GM13977 (cell line): Measurements from ENCODE around the gene CHST8.
A peak's percentile ranks its signal among the peaks of the same experiment; 100 is the strongest.

Source experiments
- DNase-seq: peaks from one replicate; pipeline ENCODE4 v3.0.0; 2012; ENCODE audit warnings: low spot score
- CTCF ChIP-seq: IDR thresholded peaks from 2 replicates; pipeline ENCODE4 v1.5.1; 2012; ENCODE audit warnings: mild to moderate bottlenecking, control low read depth; ENCODE audit not compliant: insufficient read depth; ENCODE audit errors: extremely low read depth, missing control alignments
- in situ Hi-C: fragments of 300-500 bp; cut with MboI; formaldehyde crosslinking; loops from one replicate; pipeline ENCODE4 v1.12.0; 2022; ENCODE audit warnings: low sequenced_read_pairs, low pct_unique_long_range_greater_than_20kb, mixed read lengths, inconsistent platforms; ENCODE audit not compliant: unreplicated experiment

Gene CHST8

GRCh38 chr19:33629826-33630375 is 8.1 kb downstream of the CHST8 start:
- no peak for TF ChIP-seq CTCF
- in situ Hi-C loops, result no loop called here

DNA sequence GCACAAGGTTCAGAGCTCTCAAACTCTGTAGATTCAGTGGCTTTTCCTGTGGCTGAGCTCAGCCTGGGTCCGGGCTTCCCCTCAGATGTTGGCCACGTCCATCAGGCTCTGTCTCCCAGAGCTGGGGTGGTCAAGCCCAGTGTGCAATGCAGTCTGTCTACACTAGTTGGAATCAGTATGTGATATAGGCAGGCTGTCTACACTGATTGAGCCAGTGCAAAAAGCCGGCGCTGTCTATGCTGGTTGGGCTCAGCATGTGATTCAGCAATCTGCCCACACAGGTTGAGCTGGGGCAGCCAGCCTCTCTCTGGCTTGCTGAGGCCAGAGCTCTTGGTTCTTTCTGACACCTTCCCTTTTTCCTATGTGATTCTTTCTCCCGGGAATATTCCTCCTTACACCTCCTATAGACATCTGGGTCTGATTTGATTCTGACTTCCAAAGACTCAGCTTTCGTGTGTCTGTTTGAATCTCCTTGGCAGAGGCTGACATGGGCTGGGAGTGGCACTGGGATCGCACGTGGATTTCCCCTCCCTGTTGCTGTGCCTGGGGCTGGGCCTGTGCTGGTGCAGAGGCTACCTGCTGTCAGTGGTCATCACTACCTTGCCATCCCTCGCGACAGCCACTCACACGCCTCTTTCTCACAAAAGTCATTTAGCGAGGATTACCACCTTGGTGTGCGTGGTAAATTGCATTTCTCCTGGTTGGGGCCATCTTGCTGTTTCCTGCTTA is 9.3 kb downstream of the CHST8 start:
- in situ Hi-C loops, result no loop called here
- DNase-seq, result peak; percentile 5
- TF ChIP-seq CTCF, result no peak

More at GRCh38 chr19:33629826-33630375, 8.1 kb downstream of the CHST8 start:
- no peak for DNase-seq

GRCh38 chr19:33631609-33631973 is 9.8 kb downstream of the CHST8 start:
- DNase-seq, result peak; percentile 2
- in situ Hi-C loops, result no loop called here
- TF ChIP-seq CTCF, result no peak

- peak; percentile 6 for DNase-seq
- no peak for TF ChIP-seq CTCF
- in situ Hi-C loops, result no loop called here
These were observed 12.8 kb downstream of the CHST8 start for GRCh38 chr19:33634361-33635091.

DNA sequence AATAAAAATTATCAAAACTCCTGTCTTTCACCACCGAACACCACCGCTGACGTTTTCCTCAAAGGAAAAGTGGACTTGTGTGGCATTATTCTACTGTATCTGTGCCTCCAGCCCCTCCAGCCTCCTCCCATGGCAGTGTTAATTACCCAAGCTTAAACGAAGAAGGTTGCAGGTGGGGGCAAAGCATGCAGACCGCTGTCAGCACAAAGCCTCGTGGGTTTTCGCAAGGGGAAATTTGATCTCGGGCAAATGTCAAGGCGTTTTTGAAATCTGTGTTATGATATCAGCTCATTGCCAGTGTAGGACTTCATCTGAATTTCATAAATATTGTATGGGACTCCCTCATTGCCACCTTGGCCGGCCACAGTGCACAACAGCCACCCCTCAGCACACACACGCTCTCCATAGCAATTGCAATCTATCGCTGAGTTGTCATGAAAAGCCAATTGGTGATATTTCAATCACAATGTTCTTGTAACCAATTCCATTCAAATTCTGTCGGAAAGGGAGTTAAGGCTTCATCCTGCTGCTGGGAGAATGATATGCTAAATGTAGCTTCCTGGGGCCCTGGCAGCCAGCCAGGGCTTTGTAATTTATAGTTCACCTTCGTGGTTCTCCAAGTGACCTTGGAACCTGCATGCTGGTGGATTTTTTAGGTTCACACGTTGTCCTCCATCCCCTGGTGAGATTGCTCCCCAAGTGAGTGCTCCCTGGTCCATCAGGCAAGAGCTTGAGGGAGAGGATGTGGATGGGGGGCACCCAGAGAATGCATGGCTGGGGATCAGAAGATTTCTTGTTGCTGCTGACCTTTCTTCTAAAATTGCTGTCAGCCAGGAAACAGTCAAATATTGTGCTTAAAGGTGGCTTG is 16.6 kb downstream of the CHST8 start:
- DNase-seq, result no peak
- in situ Hi-C loops, result no loop called here
- no peak for TF ChIP-seq CTCF

GRCh38 chr19:33639035-33639681 is 17.4 kb downstream of the CHST8 start:
- TF ChIP-seq CTCF, result no peak
- in situ Hi-C loops, result no loop called here
- no peak for DNase-seq
